ENCODE results near the gene SORCS2.
A peak's percentile ranks its signal among the peaks of the same experiment; 100 is the strongest.

Gene SORCS2

DNA sequence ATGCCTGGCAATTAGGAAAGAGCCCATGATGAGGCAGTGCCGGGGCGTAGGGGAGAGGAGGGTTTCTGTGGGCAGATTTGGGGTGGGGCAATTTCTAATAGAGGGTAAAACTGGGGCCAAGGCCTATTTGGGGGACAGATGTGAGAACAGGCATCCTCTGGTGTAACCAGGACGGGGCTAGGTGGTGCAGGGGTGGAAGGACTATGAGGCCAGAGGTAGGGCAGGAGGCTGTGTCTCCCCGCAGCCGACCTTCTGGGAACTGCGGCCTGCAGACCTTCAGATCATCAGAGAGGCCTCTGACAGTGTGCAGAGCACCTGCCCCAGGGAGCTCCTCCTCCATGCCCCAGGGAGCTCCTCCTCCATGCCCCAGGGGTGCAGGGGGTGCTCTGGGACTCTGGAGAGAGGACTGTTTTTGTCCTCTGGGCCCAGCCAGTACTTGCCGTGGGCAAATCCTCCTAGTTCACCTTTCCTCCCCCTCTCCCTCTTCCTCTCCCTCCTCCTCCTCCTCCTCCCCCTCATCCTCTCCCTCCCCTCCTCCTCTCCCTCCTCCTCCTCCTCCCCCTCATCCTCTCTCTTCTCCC, 101.9 kb downstream of the SORCS2 start:
- DNase-seq (ENCODE audit: low read depth in 1 of 2, low spot score in 1 of 2): no peak
- in situ Hi-C loops (cut with HindIII; ENCODE audit: low pct_unique_long_range_greater_than_20kb, low sequenced_read_pairs): no loop called here

DNA sequence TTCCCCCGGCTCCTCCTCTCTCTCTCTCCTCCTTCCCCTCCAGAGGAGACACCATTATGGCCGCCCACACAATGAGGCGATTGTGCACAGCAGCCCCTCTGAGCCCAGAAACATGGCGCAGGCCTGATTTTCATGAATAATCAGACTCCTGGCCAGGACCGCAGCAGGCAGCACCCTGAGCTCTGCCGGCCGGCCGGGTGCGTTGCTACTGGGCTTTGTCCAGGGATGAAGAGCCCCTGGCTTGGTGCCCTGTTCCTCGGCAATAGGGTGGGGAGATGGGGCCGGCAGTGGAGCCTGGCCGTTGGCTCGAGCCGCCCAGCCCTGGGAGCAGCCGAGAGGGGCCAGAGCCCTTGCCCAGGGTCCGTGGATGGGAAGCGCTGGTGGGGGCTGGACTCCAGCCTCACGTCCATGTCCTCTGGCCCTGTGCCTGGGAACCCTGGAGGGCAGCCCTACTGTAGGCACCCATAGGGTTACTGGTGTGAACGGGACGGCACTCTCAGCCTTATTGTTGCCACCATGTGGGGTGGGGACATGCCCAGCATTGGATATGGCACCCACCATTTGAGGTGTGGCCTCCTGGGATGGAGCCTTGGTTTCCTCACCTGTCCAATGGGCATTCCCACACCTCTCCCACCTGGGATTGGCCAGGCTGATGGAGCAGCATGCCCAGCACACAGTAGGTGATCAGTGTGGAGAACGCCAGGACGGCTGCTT, 103.0 kb downstream of the SORCS2 start:
- no peak for DNase-seq (ENCODE audit: low read depth in 1 of 2, low spot score in 1 of 2)
- in situ Hi-C loops (cut with HindIII; ENCODE audit: low pct_unique_long_range_greater_than_20kb, low sequenced_read_pairs): no loop called here
- TF ChIP-seq JUND (IDR thresholded peaks at IDR 0.05; ENCODE audit: low read depth): no peak

More for the DNA sequence above, 101.9 kb downstream of the SORCS2 start:
- TF ChIP-seq JUND (IDR thresholded peaks at IDR 0.05; ENCODE audit: low read depth): no peak

DNA sequence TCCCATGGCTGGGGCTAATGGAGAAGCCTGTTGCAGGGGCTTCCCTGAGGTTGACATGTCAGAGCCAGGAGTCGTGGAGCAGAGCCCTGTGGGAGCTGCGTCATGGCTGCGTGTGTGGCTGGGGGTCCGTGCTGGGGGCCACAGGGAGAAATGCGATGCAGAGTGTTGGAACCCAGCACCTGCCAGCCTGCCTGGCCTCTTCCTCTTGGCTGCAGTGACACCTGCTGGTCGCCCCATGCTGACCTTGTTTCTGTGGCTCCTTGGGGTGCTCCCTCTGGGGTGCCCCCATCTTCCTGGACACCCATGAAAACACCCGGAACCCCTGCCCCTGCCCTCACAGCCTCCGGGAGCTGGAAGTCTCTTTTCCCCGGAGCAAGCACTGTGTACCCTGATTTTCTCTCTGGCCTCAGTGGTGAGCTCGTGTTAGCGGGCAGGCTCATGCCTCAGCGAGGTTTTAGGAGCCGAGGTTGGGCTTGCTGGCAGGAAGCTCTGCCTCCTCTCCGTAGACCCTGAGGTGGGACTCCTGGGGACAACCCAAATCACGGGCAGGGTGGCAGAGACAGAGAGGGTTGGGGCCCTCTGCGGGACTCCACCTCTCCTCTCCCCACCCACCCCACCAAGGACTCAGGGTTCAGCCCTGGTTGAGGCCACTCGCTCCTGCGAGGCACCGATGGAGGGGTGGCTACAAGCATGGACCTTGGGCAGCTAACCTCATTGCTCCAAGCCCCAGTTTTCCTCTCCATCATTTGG, 103.7 kb downstream of the SORCS2 start:
- DNase-seq (ENCODE audit: low read depth in 1 of 2, low spot score in 1 of 2): peak; percentile 15 to 30
- in situ Hi-C loops (cut with HindIII; ENCODE audit: low pct_unique_long_range_greater_than_20kb, low sequenced_read_pairs): no loop called here
- TF ChIP-seq JUND (IDR thresholded peaks at IDR 0.05; ENCODE audit: low read depth): no peak

DNA sequence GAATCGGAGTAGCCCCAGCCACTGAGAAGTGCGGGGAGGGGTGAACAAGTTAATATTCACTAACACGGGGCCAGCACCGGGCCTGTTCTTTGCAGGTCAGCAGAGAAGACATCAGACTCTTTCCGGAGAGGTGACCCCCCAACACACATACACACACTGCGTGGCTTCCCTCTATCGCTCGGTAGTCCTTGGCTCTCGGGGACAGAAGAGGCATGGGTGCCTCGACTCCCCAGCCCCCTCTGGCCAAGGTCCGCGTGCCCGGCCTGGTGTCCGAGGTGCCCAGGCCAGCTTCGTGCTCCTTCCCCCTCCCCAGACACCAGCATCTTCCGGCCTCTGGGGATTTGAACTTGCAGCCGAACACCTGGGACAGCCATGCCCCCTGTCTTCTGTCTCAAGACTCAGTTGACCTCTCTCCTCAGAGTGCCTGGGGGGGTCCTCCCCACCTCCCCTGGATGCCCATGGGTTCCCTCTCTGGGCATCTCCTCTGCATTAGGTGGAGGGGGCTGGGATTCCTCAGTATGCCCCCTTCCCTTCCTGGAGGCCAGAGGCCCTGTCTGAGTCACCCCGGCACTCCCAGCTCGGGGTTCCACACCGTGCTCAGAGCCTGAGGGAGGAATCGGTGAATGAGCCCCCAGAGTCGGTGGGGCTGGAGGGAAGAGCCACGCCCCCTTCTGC, 104.5 kb downstream of the SORCS2 start:
- no peak for DNase-seq (ENCODE audit: low read depth in 1 of 2, low spot score in 1 of 2)
- TF ChIP-seq JUND (IDR thresholded peaks at IDR 0.05; ENCODE audit: low read depth): no peak
- in situ Hi-C loops (cut with HindIII; ENCODE audit: low pct_unique_long_range_greater_than_20kb, low sequenced_read_pairs): no loop called here

DNA sequence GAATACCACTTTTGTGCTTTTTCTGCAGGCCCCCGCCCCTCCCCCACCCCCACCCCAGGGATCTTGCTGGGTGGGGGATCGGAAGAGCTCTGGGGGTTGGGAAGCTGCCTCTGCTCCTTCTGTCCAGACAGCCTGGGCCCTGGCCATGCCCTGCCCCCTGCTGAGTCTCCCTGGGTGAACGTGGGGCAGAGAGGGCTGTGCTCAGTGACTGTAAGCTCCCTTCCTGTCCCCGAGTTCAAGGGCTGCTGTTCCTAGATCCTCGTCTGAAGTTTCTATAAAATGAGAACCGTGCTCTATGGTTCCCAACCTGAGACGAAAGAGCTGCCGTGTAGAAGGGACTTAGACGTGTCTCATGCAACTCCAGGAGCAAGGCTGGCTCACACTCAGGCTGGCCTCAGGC, 105.0 kb downstream of the SORCS2 start:
- in situ Hi-C loops (cut with HindIII; ENCODE audit: low pct_unique_long_range_greater_than_20kb, low sequenced_read_pairs): no loop called here
- no peak for DNase-seq (ENCODE audit: low read depth in 1 of 2, low spot score in 1 of 2)
- TF ChIP-seq JUND (IDR thresholded peaks at IDR 0.05; ENCODE audit: low read depth): no peak

DNA sequence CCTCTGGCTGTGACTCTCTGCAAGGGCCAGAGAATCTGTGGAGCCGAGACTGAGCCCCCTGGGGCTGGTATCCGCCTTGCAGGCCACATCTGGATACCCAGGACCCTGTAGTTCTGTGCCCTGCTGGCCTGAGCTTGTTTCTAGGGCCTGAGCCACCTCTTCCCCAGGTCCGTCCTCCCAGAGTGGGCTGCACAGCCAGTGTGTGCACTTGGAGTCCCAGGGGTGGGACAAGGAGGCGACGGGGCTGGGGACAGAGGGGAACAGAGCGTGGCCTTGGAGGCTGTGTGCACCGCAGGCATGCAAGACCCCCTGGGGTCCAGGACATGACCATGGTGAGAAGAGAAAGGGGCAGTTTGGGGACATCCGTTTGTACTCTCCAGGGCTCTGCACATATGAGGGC, 105.5 kb downstream of the SORCS2 start:
- no peak for TF ChIP-seq JUND (IDR thresholded peaks at IDR 0.05; ENCODE audit: low read depth)
- DNase-seq (ENCODE audit: low read depth in 1 of 2, low spot score in 1 of 2): no peak
- in situ Hi-C loops (cut with HindIII; ENCODE audit: low pct_unique_long_range_greater_than_20kb, low sequenced_read_pairs): no loop called here

DNA sequence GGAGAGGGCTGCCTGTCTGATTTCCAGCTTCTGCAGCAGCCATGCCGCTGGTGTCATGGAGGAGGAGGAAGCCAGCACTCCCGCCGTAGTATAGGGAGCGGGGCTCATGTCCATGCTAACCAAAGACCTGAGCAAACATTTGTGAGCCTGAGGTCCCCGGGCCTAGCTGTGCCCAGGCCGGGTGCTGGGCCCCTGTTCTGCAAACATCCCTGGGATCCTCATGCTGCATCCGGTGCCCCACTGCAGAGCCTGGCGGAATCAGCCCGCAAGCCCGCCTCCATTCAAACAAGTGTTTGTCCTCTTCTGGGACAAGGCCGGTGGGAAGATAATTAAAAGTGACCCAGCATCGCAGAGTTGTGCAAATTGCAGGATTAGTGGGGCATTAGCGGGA, 106.3 kb downstream of the SORCS2 start:
- in situ Hi-C loops (cut with HindIII; ENCODE audit: low pct_unique_long_range_greater_than_20kb, low sequenced_read_pairs): no loop called here

DNA sequence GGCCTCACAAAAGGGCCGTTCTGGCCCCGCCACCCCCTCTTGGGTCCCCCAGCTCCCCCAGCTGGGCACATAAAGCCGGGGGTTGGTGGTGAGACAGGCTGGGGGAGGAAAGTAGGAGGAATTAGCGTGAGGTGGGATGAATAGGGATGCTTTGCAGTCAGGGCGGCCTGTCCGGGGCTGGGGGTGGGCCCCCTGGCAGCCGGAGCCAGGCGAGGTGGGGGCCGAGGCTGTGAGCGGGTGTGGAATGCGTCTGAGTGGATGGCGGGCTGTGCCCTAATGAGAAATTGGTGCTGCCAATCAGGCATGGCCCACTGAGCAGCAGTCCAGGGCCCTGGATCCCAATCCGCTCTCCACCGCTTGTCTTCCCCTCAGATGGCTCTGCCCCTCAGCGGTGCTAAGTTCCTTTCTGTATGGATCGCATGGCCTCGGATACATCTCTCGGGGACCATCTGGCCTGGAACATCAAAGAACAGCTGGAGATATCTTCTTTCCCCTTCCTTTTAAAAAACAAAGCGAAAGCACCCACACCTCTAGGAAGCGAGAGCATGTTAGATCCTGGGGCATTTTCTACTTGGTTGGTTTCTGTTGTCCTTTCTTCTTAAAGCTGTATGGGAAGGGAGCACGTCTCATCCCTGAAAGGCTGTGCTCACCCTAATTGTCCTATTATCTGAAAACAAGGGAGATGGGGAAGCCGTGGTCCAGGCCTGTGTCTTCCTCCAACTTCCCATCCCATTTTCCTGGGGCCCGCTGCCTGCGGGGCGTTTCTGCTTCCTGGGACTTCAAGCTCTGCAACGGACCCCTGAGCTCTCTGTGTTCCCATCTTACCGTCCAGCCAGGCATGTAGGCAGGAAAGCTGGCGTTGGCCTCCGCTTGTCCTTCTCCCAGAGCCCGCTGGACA, 106.9 kb downstream of the SORCS2 start:
- no peak for DNase-seq (ENCODE audit: low read depth in 1 of 2, low spot score in 1 of 2)
- in situ Hi-C loops (cut with HindIII; ENCODE audit: low pct_unique_long_range_greater_than_20kb, low sequenced_read_pairs): no loop called here
- TF ChIP-seq JUND (IDR thresholded peaks at IDR 0.05; ENCODE audit: low read depth): no peak

More for the DNA sequence above, 106.3 kb downstream of the SORCS2 start:
- TF ChIP-seq JUND (IDR thresholded peaks at IDR 0.05; ENCODE audit: low read depth): no peak
- no peak for DNase-seq (ENCODE audit: low read depth in 1 of 2, low spot score in 1 of 2)

DNA sequence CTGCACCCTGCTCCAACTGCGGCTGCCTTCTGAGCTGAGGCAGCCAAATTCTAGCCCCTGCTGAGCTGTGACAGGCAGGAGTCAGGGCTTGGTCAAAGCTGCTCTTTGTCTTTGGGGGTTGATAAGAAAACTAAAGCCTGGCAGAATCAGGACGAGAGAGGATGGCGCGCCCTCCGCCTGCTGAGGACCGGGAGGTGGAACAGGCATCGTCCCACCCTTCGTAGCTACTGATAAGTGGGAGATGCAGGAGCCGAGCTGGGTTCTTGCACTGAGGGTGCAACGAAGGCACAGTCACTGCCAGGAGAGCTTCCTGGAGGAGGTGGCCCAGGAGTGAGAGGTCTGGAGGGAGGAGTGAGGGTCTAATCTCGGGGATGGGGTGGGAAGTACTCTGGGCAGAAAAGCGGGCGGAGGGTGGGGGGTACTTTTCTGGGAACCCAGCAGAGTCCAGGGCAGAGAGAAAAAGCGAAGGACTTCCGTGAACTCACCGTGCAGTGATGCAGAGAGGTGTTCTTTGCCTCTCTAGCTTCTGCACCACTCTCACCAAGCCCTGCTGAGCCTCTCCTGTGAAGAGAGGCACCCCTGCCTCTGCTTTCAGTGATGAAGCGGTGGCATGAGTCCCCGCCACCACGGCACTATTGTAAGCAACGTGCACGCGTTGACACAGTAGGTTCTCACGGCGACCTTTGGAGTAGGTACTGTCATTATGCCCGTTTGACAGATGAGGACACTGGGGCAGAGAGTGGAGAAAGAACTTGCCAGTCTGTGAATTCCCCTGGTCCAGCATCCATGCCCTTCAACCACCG, 107.8 kb downstream of the SORCS2 start:
- TF ChIP-seq JUND (IDR thresholded peaks at IDR 0.05; ENCODE audit: low read depth): no peak
- no peak for DNase-seq (ENCODE audit: low read depth in 1 of 2, low spot score in 1 of 2)
- in situ Hi-C loops (cut with HindIII; ENCODE audit: low pct_unique_long_range_greater_than_20kb, low sequenced_read_pairs): no loop called here

DNA sequence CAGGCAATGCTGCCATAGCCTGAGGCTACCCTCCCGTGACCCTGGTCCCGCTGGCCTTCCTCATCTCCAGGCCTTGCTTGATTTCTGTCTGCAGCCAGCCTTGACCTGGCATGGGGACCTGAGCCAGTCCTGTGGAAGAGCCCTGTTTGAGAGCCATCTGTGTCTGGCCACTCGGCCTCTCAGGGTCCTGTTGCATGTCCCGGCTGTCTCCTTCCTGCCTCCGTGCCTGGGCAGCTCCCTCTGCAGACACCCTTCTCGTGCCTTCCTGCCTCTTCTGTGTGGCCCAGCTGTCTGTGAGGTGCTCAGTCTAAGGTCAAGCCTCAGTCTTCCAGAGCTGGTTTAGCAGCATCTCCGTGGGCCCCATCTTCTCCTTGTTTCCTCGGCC, 108.4 kb downstream of the SORCS2 start:
- no peak for TF ChIP-seq JUND (IDR thresholded peaks at IDR 0.05; ENCODE audit: low read depth)
- in situ Hi-C loops (cut with HindIII; ENCODE audit: low pct_unique_long_range_greater_than_20kb, low sequenced_read_pairs): no loop called here
- DNase-seq (ENCODE audit: low read depth in 1 of 2, low spot score in 1 of 2): no peak

DNA sequence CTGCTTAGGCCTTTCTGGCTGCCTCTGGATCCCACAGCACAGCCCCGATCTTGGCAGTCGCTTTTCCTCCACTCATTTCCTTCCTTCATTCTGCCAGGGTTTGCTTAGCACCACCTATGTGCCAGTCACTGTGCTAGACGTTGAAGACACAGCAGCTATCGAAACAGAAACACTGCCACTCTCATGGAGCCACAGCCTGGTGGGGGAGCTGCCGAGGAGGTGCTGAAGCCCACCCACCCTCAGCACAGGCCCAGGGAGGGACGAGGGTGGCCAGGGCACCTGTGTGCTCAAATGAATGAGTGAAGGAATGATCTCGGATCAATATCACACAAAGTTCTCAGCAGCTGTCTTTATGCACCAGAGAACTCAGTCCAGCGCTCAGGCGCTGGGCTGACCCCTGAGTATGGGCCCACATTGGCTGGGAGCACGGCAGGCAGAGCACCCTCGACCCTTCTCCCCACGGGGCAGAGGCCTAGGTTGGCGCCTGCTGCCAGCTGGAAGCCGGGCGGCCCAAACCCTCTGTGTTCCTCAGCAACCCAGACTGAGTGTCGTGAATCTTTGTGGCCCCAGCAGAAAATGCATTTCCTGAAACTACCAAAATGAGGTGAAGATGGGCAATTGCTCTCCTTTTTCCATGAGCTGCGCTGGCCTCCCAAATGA, 108.9 kb downstream of the SORCS2 start:
- DNase-seq (ENCODE audit: low read depth in 1 of 2, low spot score in 1 of 2): no peak
- no peak for TF ChIP-seq JUND (IDR thresholded peaks at IDR 0.05; ENCODE audit: low read depth)
- in situ Hi-C loops (cut with HindIII; ENCODE audit: low pct_unique_long_range_greater_than_20kb, low sequenced_read_pairs): no loop called here

Measured in T47D (cell line).